ENCODE measurements around the gene BOD1L2.

BOD1L2 gene

GRCh38 chr18:57135699-57136098, 11.2 kb upstream of the BOD1L2 start:
- no peaks in the 10 kb centered on the region for H3K27me3 ChIP-seq (ENCODE audit: insufficient read depth, low read length, poor library complexity, severe bottlenecking)
- H3K9me2 ChIP-seq (replicated peaks; ENCODE audit: low read depth, low read length): no peaks in the 10 kb centered on the region
- no peaks in the 10 kb centered on the region for H4K20me1 ChIP-seq (ENCODE audit: insufficient read depth, low read length, poor library complexity, severe bottlenecking)
- H3K36me3 ChIP-seq (ENCODE audit: insufficient read depth, low read length): no peaks in the 10 kb centered on the region
- no peaks in the 10 kb centered on the region for H3K4me1 ChIP-seq (ENCODE audit: insufficient read depth, low read length, poor library complexity, severe bottlenecking)
- H3K79me2 ChIP-seq (ENCODE audit: insufficient read depth, low read length): no peaks in the 10 kb centered on the region
- no peak overlapping the region for H2AFZ ChIP-seq (ENCODE audit: low read length)
- H3K9ac ChIP-seq (ENCODE audit: low read depth, low read length, poor library complexity, severe bottlenecking): no peak overlapping the region
- H3K9me3 ChIP-seq (ENCODE audit: insufficient read depth, low read depth, low read length): no peaks in the 10 kb centered on the region
- no peaks in the 10 kb centered on the region for H3F3A ChIP-seq (ENCODE audit: low read depth)
- peak; percentile 18; the same call in 1 of the 2 replicates for TF ChIP-seq CTCF (conservative IDR thresholded peaks at IDR 0.05; ENCODE audit: low read length)
- TF ChIP-seq EZH2phosphoT487 (IDR thresholded peaks at IDR 0.05; ENCODE audit: borderline replicate concordance): no peak
- H3K4me2 ChIP-seq (ENCODE audit: low read depth, low read length, poor library complexity, severe bottlenecking): no peak overlapping the region
- H3K4me3 ChIP-seq (ENCODE audit: low read length, poor library complexity, severe bottlenecking): no peak overlapping the region

GRCh38 chr18:57137847-57138246, 9.0 kb upstream of the BOD1L2 start:
- no peaks in the 10 kb centered on the region for H3K27me3 ChIP-seq (ENCODE audit: insufficient read depth, low read length, poor library complexity, severe bottlenecking)
- no peaks in the 10 kb centered on the region for H3K79me2 ChIP-seq (ENCODE audit: insufficient read depth, low read length)
- H3F3A ChIP-seq (ENCODE audit: low read depth): no peaks in the 10 kb centered on the region

GRCh38 chr18:57141208-57142129, 5.4 kb upstream of the BOD1L2 start:
- Histone ChIP-seq H3K9ac (ENCODE audit: low read depth, low read length, poor library complexity, severe bottlenecking) (no peak overlapping the region), H3K27me3 (ENCODE audit: insufficient read depth, low read length, poor library complexity, severe bottlenecking) (no peaks in the 10 kb centered on the region), H3K9me3 (ENCODE audit: insufficient read depth, low read depth, low read length) (no peaks in the 10 kb centered on the region), H3K36me3 (ENCODE audit: insufficient read depth, low read length) (no peaks in the 10 kb centered on the region), H3K4me3 (ENCODE audit: low read length, poor library complexity, severe bottlenecking) (no peak overlapping the region), H3F3A (ENCODE audit: low read depth) (no peaks in the 10 kb centered on the region), H3K9me2 (replicated peaks; ENCODE audit: low read depth, low read length) (no peaks in the 10 kb centered on the region), H3K79me2 (ENCODE audit: insufficient read depth, low read length) (no peaks in the 10 kb centered on the region), H3K4me2 (ENCODE audit: low read depth, low read length, poor library complexity, severe bottlenecking) (no peak overlapping the region), H3K4me1 (ENCODE audit: insufficient read depth, low read length, poor library complexity, severe bottlenecking) (no peaks in the 10 kb centered on the region), H2AFZ (ENCODE audit: low read length) (no peak overlapping the region), H4K20me1 (ENCODE audit: insufficient read depth, low read length, poor library complexity, severe bottlenecking) (no peaks in the 10 kb centered on the region)
- TF ChIP-seq CTCF (conservative IDR thresholded peaks at IDR 0.05; ENCODE audit: low read length): no peak

More at GRCh38 chr18:57137847-57138246, 9.0 kb upstream of the BOD1L2 start:
- Histone ChIP-seq H3K9ac (ENCODE audit: low read depth, low read length, poor library complexity, severe bottlenecking) (no peak overlapping the region), H3K36me3 (ENCODE audit: insufficient read depth, low read length) (no peaks in the 10 kb centered on the region), H3K9me2 (replicated peaks; ENCODE audit: low read depth, low read length) (no peaks in the 10 kb centered on the region), H3K4me2 (ENCODE audit: low read depth, low read length, poor library complexity, severe bottlenecking) (no peak overlapping the region), H4K20me1 (ENCODE audit: insufficient read depth, low read length, poor library complexity, severe bottlenecking) (no peaks in the 10 kb centered on the region), H2AFZ (ENCODE audit: low read length) (no peak overlapping the region), H3K9me3 (ENCODE audit: insufficient read depth, low read depth, low read length) (no peaks in the 10 kb centered on the region), H3K4me1 (ENCODE audit: insufficient read depth, low read length, poor library complexity, severe bottlenecking) (no peaks in the 10 kb centered on the region), H3K4me3 (ENCODE audit: low read length, poor library complexity, severe bottlenecking) (no peak overlapping the region)
- no peak for TF ChIP-seq CTCF (conservative IDR thresholded peaks at IDR 0.05; ENCODE audit: low read length)
- no peak for TF ChIP-seq EZH2phosphoT487 (IDR thresholded peaks at IDR 0.05; ENCODE audit: borderline replicate concordance)

Measured in Loucy (cell line).